Prostate gland (tissue), 2 donors: Measurements from ENCODE around the gene TAS2R60.

Experiments
- POLR2A ChIP-seq: fragments of 450-650 bp; IDR thresholded peaks from one replicate; pipeline ENCODE4 v1.6.1; 2016; ENCODE audit warnings: antibody characterized with exemption, mild to moderate bottlenecking
- POLR2AphosphoS5 ChIP-seq: sonication (generic); formaldehyde crosslinking; IDR thresholded peaks from one replicate; pipeline ENCODE4 v1.6.1; 2017; ENCODE audit warnings: antibody characterized with exemption
- TF ChIP-seq, protein P1 (sequence below), 4 experiments: fragments of 200-600 bp in 2 of 4; fragments of 450-650 bp in 2 of 4; sonication (generic) in 2 of 4; IDR thresholded peaks; 1 replicate in 3 of 4; 2 replicates in 1 of 4; pipeline ENCODE4 v1.5.1; 2016 to 2019; ENCODE audit warnings: antibody characterized with exemption in 4 of 4, mild to moderate bottlenecking in 2 of 4, moderate library complexity in 2 of 4

DNA sequence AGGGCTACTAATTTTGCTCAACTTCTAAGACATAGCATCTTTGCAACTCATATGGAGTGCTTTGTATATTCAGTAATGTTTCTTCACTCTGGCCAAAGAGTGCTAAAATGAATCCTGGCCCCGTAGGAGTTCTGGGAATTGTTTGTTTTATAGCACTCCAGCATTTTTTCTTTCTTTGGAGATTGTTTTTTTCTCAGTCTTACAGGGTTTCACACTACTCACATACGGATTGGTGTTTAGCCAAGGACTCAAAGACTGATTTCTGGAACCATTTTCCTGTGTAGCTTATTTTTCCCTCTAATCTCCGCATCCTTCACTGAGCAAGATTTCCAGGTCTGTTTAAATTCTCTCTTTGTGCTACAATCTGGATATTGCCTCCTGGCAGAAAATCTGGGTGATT lies 40.9 kb downstream of the TAS2R60 start:
- no peak for TF ChIP-seq POLR2AphosphoS5
- TF ChIP-seq, protein P1, sequence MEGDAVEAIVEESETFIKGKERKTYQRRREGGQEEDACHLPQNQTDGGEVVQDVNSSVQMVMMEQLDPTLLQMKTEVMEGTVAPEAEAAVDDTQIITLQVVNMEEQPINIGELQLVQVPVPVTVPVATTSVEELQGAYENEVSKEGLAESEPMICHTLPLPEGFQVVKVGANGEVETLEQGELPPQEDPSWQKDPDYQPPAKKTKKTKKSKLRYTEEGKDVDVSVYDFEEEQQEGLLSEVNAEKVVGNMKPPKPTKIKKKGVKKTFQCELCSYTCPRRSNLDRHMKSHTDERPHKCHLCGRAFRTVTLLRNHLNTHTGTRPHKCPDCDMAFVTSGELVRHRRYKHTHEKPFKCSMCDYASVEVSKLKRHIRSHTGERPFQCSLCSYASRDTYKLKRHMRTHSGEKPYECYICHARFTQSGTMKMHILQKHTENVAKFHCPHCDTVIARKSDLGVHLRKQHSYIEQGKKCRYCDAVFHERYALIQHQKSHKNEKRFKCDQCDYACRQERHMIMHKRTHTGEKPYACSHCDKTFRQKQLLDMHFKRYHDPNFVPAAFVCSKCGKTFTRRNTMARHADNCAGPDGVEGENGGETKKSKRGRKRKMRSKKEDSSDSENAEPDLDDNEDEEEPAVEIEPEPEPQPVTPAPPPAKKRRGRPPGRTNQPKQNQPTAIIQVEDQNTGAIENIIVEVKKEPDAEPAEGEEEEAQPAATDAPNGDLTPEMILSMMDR (IDR thresholded peaks at IDR 0.05), result no peak
- TF ChIP-seq POLR2A, result no peak
